Suprapubic skin (tissue), 3 donors: ENCODE results near the gene LYST.

Source experiments
- CTCF ChIP-seq, 2 donors: fragments of 200-600 bp in 1 of 2; fragments of 450-650 bp in 1 of 2; sonication (generic) in 1 of 2; IDR thresholded peaks; one replicate each; pipeline ENCODE4 v1.5.1; 2016 to 2019; ENCODE audit warnings: antibody characterized with exemption in 2 of 2, mild to moderate bottlenecking in 1 of 2, moderate library complexity in 1 of 2
- POLR2A ChIP-seq, 2 donors: fragments of 450-650 bp; IDR thresholded peaks; one replicate each; pipeline ENCODE4 v1.6.1; 2017; ENCODE audit warnings: antibody characterized with exemption in 2 of 2, mild to moderate bottlenecking in 2 of 2, moderate library complexity in 2 of 2

GRCh38 chr1:235809688-235810397 is 56.9 kb downstream of the LYST start:
- TF ChIP-seq CTCF (IDR thresholded peaks at IDR 0.05) (no peak), POLR2A (IDR thresholded peaks at IDR 0.05) (no peak)
